HEK293 (cell line): ENCODE data around the gene ITIH3.

Source experiments
- BCL11A ChIP-seq: fragments of 450-650 bp; formaldehyde crosslinking; IDR thresholded peaks from 2 replicates; pipeline ENCODE4 v1.5.1; 2016; ENCODE audit warnings: low read depth, missing biosample characterization, missing genetic modification characterization
- BCL6B ChIP-seq: fragments of 450-650 bp; formaldehyde crosslinking; IDR thresholded peaks from 2 replicates; pipeline ENCODE4 v1.5.1; 2017; ENCODE audit warnings: missing biosample characterization, missing genetic modification characterization
- GFI1B ChIP-seq: fragments of 450-650 bp; formaldehyde crosslinking; IDR thresholded peaks from 2 replicates; pipeline ENCODE4 v1.5.1; 2016; ENCODE audit warnings: missing biosample characterization, missing genetic modification characterization
- GLI2 ChIP-seq: fragments of 450-650 bp; formaldehyde crosslinking; IDR thresholded peaks from 2 replicates; pipeline ENCODE4; 2017; ENCODE audit warnings: missing biosample characterization, missing genetic modification characterization, low read depth, borderline replicate concordance
- SCRT1 ChIP-seq: fragments of 450-650 bp; formaldehyde crosslinking; IDR thresholded peaks from 2 replicates; pipeline ENCODE4 v1.5.1; 2016; ENCODE audit warnings: missing biosample characterization, missing genetic modification characterization, borderline replicate concordance
- SP7 ChIP-seq: fragments of 450-650 bp; formaldehyde crosslinking; IDR thresholded peaks from 2 replicates; pipeline ENCODE4 v1.5.1; 2016; ENCODE audit warnings: missing biosample characterization, missing genetic modification characterization
- TCF7L2 ChIP-seq: IDR thresholded peaks from 2 replicates; pipeline ENCODE4 v1.6.1; 2011; ENCODE audit warnings: low read depth, mild to moderate bottlenecking, inconsistent platforms, low read length, moderate library complexity, borderline replicate concordance
- YY2 ChIP-seq: fragments of 450-650 bp; formaldehyde crosslinking; IDR thresholded peaks from 2 replicates; pipeline ENCODE4 v1.5.1; 2016; ENCODE audit warnings: missing biosample characterization, missing genetic modification characterization
- ZBTB21 ChIP-seq: fragments of 450-650 bp; formaldehyde crosslinking; IDR thresholded peaks from 2 replicates; pipeline ENCODE4 v1.5.1; 2017; ENCODE audit warnings: missing biosample characterization, missing genetic modification characterization
- ZFP3 ChIP-seq: fragments of 450-650 bp; formaldehyde crosslinking; IDR thresholded peaks from 2 replicates; pipeline ENCODE4 v1.5.1; 2016; ENCODE audit warnings: low read depth, missing biosample characterization, missing genetic modification characterization
- ZNF175 ChIP-seq: fragments of 450-650 bp; formaldehyde crosslinking; IDR thresholded peaks from 2 replicates; pipeline ENCODE4 v1.5.1; 2016; ENCODE audit warnings: missing biosample characterization, missing genetic modification characterization
- ZNF19 ChIP-seq: fragments of 450-650 bp; formaldehyde crosslinking; IDR thresholded peaks from 2 replicates; pipeline ENCODE4; 2016; ENCODE audit warnings: missing biosample characterization, missing genetic modification characterization, low read depth
- ZNF26 ChIP-seq: fragments of 450-650 bp; formaldehyde crosslinking; IDR thresholded peaks from 2 replicates; pipeline ENCODE4 v1.5.1; 2016; ENCODE audit warnings: missing biosample characterization, missing genetic modification characterization
- ZNF280C ChIP-seq: fragments of 450-650 bp; formaldehyde crosslinking; IDR thresholded peaks from 2 replicates; pipeline ENCODE4 v1.5.1; 2016; ENCODE audit warnings: missing biosample characterization, missing genetic modification characterization
- ZNF302 ChIP-seq: fragments of 450-650 bp; formaldehyde crosslinking; IDR thresholded peaks from 2 replicates; pipeline ENCODE4 v1.5.1; 2016; ENCODE audit warnings: missing biosample characterization, missing genetic modification characterization, low read depth
- ZNF510 ChIP-seq: fragments of 450-650 bp; formaldehyde crosslinking; IDR thresholded peaks from 2 replicates; pipeline ENCODE4 v1.5.1; 2018; ENCODE audit warnings: mild to moderate bottlenecking, missing genetic modification characterization, missing biosample characterization; ENCODE audit not compliant: insufficient replicate concordance
- ZNF514 ChIP-seq: fragments of 450-650 bp; formaldehyde crosslinking; IDR thresholded peaks from 2 replicates; pipeline ENCODE4 v1.5.1; 2016; ENCODE audit warnings: missing biosample characterization, missing genetic modification characterization
- ZNF548 ChIP-seq: fragments of 450-650 bp; formaldehyde crosslinking; IDR thresholded peaks from 2 replicates; pipeline ENCODE4 v1.5.1; 2016; ENCODE audit warnings: missing biosample characterization, missing genetic modification characterization
- ZNF555 ChIP-seq: fragments of 450-650 bp; formaldehyde crosslinking; conservative IDR thresholded peaks from 2 replicates; pipeline ENCODE4 v1.5.1; 2017; ENCODE audit warnings: missing biosample characterization, mild to moderate bottlenecking, missing genetic modification characterization, inconsistent platforms
- ZNF610 ChIP-seq: fragments of 450-650 bp; formaldehyde crosslinking; IDR thresholded peaks from 2 replicates; pipeline ENCODE4 v1.5.1; 2016; ENCODE audit warnings: missing biosample characterization, missing genetic modification characterization, borderline replicate concordance
- ZNF664 ChIP-seq: fragments of 450-650 bp; formaldehyde crosslinking; IDR thresholded peaks from 2 replicates; pipeline ENCODE4 v1.5.1; 2016; ENCODE audit warnings: missing biosample characterization, missing genetic modification characterization
- ZNF704 ChIP-seq: fragments of 450-650 bp; formaldehyde crosslinking; IDR thresholded peaks from 2 replicates; pipeline ENCODE4 v1.5.1; 2016; ENCODE audit warnings: missing biosample characterization, missing genetic modification characterization
- ZNF768 ChIP-seq: fragments of 450-650 bp; formaldehyde crosslinking; IDR thresholded peaks from 2 replicates; pipeline ENCODE4 v1.5.1; 2018; ENCODE audit warnings: missing biosample characterization, mild to moderate bottlenecking, missing genetic modification characterization
- ZNF843 ChIP-seq: fragments of 450-650 bp; formaldehyde crosslinking; IDR thresholded peaks from 2 replicates; pipeline ENCODE4 v1.5.1; 2016; ENCODE audit warnings: missing biosample characterization, missing genetic modification characterization
- ZSCAN16 ChIP-seq: fragments of 450-650 bp; formaldehyde crosslinking; IDR thresholded peaks from 2 replicates; pipeline ENCODE4 v1.5.1; 2016; ENCODE audit warnings: missing biosample characterization, missing genetic modification characterization
- ZSCAN4 ChIP-seq: fragments of 450-650 bp; formaldehyde crosslinking; IDR thresholded peaks from 2 replicates; pipeline ENCODE4 v1.5.1; 2017; ENCODE audit warnings: missing biosample characterization, missing genetic modification characterization
- TF ChIP-seq, protein P1 (sequence below): fragments of 450-650 bp; formaldehyde crosslinking; IDR thresholded peaks from 2 replicates; pipeline ENCODE4 v1.5.1; 2017; ENCODE audit warnings: missing biosample characterization, missing genetic modification characterization
- TF ChIP-seq, protein P2 (sequence below): fragments of 450-650 bp; formaldehyde crosslinking; IDR thresholded peaks from 2 replicates; pipeline ENCODE4 v1.5.1; 2016; ENCODE audit warnings: missing biosample characterization, missing genetic modification characterization

ITIH3 gene

GRCh38 chr3:52770496-52771333, 23.9 kb upstream of the ITIH3 start, which contains the start of gene NEK4 (continued):
- TF ChIP-seq GLI2 (tag by site-specific recombination) (no peak), ZNF768 (tag by site-specific recombination) (no peak), ZNF704 (tag by site-specific recombination) (no peak), TCF7L2 (no peak), ZNF548 (tag by site-specific recombination) (no peak), SCRT1 (tag by site-specific recombination) (no peak), ZFP3 (tag by site-specific recombination) (no peak), ZNF26 (tag by site-specific recombination) (no peak), ZNF280C (tag by site-specific recombination) (no peak), ZNF302 (no peak), ZNF843 (tag by site-specific recombination) (no peak; the same call in 1 of the 2 replicates), BCL11A (no peak), ZNF19 (tag by site-specific recombination) (no peak), GFI1B (tag by site-specific recombination) (no peak), ZBTB21 (tag by site-specific recombination) (no peak), ZNF175 (tag by site-specific recombination) (no peak), SP7 (tag by site-specific recombination) (peak; percentile 51; the same call in 1 of the 2 replicates), ZNF664 (tag by site-specific recombination) (no peak), ZNF510 (no peak), ZNF514 (tag by site-specific recombination) (no peak), ZNF610 (0 out of 2 replicates have a peak, but pooled peaks have one; percentile 39), ZSCAN4 (tag by site-specific recombination) (no peak), ZNF555 (tag by site-specific recombination) (no peak), BCL6B (tag by site-specific recombination) (no peak), ZSCAN16 (tag by site-specific recombination) (no peak), YY2 (tag by site-specific recombination) (peak; percentile 52; the same call in 1 of the 2 replicates)
- TF ChIP-seq, protein P1, sequence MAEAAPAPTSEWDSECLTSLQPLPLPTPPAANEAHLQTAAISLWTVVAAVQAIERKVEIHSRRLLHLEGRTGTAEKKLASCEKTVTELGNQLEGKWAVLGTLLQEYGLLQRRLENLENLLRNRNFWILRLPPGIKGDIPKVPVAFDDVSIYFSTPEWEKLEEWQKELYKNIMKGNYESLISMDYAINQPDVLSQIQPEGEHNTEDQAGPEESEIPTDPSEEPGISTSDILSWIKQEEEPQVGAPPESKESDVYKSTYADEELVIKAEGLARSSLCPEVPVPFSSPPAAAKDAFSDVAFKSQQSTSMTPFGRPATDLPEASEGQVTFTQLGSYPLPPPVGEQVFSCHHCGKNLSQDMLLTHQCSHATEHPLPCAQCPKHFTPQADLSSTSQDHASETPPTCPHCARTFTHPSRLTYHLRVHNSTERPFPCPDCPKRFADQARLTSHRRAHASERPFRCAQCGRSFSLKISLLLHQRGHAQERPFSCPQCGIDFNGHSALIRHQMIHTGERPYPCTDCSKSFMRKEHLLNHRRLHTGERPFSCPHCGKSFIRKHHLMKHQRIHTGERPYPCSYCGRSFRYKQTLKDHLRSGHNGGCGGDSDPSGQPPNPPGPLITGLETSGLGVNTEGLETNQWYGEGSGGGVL (tag by site-specific recombination), result peak; percentile 45
- TF ChIP-seq, protein P2, sequence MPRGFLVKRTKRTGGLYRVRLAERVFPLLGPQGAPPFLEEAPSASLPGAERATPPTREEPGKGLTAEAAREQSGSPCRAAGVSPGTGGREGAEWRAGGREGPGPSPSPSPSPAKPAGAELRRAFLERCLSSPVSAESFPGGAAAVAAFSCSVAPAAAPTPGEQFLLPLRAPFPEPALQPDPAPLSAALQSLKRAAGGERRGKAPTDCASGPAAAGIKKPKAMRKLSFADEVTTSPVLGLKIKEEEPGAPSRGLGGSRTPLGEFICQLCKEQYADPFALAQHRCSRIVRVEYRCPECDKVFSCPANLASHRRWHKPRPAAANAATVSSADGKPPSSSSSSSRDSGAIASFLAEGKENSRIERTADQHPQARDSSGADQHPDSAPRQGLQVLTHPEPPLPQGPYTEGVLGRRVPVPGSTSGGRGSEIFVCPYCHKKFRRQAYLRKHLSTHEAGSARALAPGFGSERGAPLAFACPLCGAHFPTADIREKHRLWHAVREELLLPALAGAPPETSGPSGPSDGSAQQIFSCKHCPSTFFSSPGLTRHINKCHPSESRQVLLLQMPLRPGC (tag by site-specific recombination), result no peak
